Choroid plexus epithelial cell (primary cell): ENCODE measurements around the gene ARFGAP2.

Experiments
- DNase-seq: peaks from one replicate; pipeline ENCODE4 v3.0.0-alpha.2; 2010; ENCODE audit warnings: low read depth
- H3K4me3 ChIP-seq: 2 replicates; pipeline ENCODE4 v1.5.1; 2011; ENCODE audit warnings: low read depth, mild to moderate bottlenecking, control low read depth, low read length, moderate library complexity
- CTCF ChIP-seq: conservative IDR thresholded peaks from 2 replicates; pipeline ENCODE4 v1.5.1; 2011; ENCODE audit warnings: low read depth, mild to moderate bottlenecking, control low read depth, inconsistent platforms, low read length, moderate library complexity

Gene ARFGAP2

GRCh38 chr11:47165253-47165840 is 11.3 kb downstream of the ARFGAP2 start:
- no peak for TF ChIP-seq CTCF
- no peak overlapping the region for H3K4me3 ChIP-seq
- no peak for DNase-seq

GRCh38 chr11:47164321-47164720 is 12.4 kb downstream of the ARFGAP2 start:
- no peak overlapping the region for H3K4me3 ChIP-seq
- DNase-seq = no peak
- TF ChIP-seq CTCF = no peak

- DNase-seq = no peak
- TF ChIP-seq CTCF = no peak
- no peak overlapping the region for H3K4me3 ChIP-seq
Measured at GRCh38 chr11:47163898-47164297, 12.8 kb downstream of the ARFGAP2 start.

- no peak overlapping the region for H3K4me3 ChIP-seq
- no peak for DNase-seq
- no peak for TF ChIP-seq CTCF
Measured at GRCh38 chr11:47163193-47163592, 13.5 kb downstream of the ARFGAP2 start.

- no peak for TF ChIP-seq CTCF
- no peak for DNase-seq
- H3K4me3 ChIP-seq = no peak overlapping the region
Measured at GRCh38 chr11:47162426-47162825, 14.3 kb downstream of the ARFGAP2 start.

GRCh38 chr11:47161890-47162289 is 14.8 kb downstream of the ARFGAP2 start:
- no peak for TF ChIP-seq CTCF
- no peak overlapping the region for H3K4me3 ChIP-seq
- DNase-seq = peak; percentile 51

GRCh38 chr11:47161134-47161854 is 15.4 kb downstream of the ARFGAP2 start:
- TF ChIP-seq CTCF = peak; percentile 87

More at GRCh38 chr11:47161134-47161854, 15.4 kb downstream of the ARFGAP2 start:
- DNase-seq = peak; percentile 86
- H3K4me3 ChIP-seq = no peak overlapping the region
